SKM-1 treated with dmso at 0.1 percent for 144 hours (cell line): Measurements from ENCODE around the gene RAD54L.
"Not testable (repeated sequence)": the region's sequence is repeated elsewhere in the genome, so short reads cannot be mapped to it uniquely, and the experiment has no call there.

ENCODE experiments used
- DNase-seq: peaks from one replicate; lab custom pipeline; 2025; ENCODE audit not compliant: unreplicated experiment; lab: John Stamatoyannopoulos, UW

RAD54L gene

GRCh38 chr1:46247436-46248121 lies at the start of gene RAD54L:
Gene RAD54L (plus strand): TSS chr1:46247763. CDS start chr1:46248406, 643 bp downstream.
- peak; percentile 99 for DNase-seq

DNA sequence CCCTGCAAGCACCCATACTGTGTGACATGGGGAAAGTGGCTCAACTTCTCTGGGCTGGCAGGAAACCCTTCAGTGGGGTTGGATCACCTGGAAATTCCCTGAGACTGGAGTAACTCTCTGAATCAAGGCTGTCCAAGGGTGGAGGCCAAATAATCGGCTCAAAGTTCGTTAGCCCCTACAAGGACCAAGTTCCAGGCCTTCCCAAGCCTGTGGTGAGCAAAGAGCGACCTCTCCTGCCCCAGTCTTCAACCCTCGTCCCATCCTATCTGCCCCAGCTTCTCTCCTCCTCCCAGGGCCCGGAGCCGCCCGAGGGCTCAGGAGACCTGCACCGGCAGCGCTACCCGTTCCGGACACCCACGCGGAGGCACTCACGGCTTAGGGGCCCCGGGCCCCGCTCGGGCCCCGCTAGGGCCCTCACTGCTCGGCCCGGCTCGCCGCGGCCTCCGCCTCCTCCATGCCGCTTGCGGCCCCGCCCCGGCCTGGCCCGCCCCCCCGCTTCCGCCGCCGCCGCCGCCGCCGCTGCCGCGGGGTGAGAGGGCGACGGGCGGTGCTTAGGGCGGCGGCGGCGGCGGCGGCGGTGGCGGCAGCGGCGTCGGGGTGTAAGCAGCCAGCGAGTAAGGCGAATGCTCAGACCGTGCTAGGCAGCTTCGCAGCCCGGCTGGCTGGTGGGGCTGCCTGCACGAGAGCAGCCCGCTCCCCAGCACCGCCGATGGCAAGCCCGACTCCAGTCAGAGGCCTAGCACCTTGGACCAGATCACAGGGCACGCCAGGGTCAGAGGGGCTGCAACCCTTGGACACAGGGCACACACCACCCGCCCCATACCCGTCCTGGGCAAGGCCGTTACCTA lies 49.4 kb upstream of the RAD54L start, which contains the start of gene POMGNT1:
Gene POMGNT1, minus strand, starts transcription at position 471 of the 848 bp plus-strand sequence. CDS start 613 bp downstream, outside the sequence.
- peak; percentile 62 for DNase-seq

DNA sequence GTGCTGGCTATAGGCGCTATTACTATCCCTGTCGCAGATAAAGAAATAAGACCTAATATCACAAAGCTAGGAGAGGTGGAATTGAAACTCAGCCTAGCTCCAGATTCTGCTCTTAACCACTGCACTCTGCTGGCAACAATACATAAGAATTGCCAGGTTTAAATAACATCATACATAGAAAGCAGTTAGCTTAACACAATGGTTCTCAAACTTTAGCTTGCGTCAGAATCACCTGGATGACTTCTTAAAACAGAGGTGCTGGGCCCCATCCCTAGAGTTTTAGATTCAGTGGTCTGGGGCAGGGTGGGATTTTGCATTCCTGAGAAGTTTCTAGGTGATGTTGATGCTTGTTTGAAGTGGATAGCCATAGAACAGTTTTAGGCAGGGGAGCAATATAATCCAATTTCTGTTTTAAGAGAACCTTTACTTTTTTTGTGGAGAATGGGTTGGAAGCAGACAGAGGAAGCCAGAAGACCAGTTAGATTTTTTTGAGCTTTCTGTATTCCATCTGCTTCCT lies 48.3 kb upstream of the RAD54L start:
- DNase-seq: no peak

DNA sequence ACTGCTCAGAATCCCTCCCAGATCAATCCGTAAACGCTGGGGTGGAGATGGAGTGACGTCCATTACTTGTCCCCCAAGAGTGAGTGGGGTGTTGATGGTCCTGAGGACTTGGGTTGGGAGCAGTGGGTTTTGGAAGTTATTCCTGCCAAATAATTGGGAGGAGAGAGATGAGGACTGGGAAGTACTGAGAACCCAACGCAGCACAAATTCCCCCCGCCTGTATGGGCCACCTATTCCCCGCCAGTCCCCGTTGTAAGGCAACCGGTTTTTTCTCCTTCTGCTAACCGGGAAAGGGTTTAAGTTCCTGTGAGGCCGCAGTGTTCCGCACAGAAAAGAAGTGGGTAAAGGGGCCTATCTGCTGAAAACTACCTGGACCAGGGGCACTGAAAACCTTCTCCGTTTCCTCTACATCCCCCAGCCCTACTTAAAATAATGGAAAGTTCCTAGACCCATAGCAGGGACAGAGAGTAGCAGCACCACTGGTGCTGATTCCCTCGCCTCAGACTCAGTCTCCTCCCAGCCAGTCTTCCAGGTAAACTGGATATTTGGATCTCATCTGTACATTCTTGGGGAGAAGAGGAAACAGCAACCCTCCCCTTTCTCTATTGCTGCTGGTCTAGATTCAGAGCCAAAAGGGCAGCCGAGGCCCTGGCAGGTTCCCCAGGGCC lies 43.7 kb upstream of the RAD54L start:
- no peak for DNase-seq

DNA sequence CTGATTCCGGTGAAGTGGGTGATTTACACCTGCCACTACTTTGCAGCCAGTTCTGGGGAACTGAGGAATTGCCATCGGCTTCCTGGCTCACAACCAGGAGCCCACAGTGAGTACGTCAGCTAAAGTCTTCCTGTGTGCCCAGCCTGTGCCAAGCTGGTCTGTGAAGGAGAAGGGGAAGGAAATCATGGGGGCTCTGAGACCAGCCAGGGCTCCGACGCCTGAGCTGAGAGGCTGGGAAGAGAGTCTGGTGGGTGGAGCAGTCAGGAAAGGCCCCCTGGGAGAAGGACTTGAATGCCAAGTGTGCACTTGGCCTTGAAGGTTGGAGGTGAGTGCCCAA lies 43.2 kb upstream of the RAD54L start:
- no peak for DNase-seq

DNA sequence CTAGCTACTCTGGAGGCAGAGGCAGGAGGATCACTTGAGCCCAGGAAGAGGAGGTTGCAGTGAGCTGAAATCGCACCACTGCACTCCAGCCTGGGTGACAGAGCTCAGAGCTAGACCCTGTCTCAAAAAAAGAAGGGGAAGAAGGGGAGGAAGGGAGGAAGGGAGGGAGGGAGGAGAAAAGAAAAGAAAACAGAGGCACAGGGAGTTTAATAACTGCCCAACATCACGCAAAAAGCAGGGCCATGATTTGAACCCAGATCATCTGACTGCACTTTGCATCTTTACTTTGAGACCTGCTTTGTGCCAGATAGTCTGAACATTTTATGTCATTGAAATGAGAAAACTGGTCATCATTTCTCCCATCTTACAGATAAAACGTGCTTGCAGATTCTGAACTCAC lies 42.4 kb upstream of the RAD54L start:
- no peak for DNase-seq

DNA sequence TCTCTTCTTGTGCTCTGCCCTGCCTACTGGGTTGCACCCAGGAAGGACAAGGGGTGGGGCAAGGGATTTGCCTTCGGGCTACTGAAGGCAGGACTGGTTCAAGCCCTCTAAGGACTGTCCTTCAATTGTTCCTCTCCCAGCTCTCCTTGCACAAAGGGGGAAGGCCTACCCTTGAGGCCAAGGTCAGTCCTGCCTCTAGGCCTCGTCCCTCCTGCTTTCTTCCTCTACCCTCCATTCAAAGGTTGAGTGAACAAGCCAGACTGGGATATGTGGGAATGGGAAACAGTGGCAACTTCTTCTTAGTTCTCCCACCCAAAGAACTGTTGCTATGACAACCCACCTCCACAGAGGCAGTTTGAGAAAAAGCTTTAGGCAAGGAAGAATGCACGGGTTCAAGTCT lies 41.8 kb upstream of the RAD54L start:
- DNase-seq: no peak

DNA sequence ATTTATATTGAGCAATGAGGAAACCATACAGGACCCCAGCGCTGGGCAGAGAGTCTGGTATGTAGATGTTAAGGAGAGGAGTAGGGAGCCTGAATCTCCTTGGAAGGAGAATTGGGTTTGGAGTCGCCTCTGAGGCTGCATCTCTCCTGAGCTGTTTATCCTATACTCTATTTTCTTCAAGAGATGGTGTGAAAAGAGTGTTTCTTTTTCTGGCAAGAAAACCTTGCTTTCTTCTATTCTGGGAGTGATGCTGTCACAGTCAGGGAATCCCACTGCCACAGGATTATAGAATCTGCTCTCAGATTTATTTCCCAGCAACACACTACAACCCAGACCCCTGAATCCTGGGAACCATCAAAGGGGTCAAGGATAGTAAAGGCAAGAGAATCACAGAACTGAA lies 41.2 kb upstream of the RAD54L start:
- DNase-seq: no peak

GRCh38 chr1:46210561-46210960 lies 37.0 kb upstream of the RAD54L start:
- no peak for DNase-seq

GRCh38 chr1:46211051-46211450 lies 36.5 kb upstream of the RAD54L start:
- no peak for DNase-seq

DNA sequence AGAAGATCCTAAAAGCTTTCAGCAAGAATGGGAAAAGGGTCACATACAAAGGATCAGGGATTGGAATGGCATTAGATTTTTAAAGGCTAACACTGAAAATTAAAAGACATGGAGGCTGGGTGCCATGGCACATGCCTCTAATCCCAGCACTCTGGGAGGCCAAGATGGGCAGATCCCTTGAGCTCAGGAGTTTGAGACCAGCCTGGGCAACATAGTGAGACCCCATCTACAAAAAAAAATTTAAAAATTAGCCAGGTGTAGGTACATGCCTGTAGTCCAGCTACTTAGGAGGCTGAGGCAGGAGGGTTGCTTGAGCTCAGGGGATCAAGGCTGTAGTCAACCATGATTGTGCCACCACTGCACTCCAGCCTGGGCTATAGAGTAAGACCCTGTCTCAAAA lies 32.1 kb upstream of the RAD54L start:
- no peak for DNase-seq

DNA sequence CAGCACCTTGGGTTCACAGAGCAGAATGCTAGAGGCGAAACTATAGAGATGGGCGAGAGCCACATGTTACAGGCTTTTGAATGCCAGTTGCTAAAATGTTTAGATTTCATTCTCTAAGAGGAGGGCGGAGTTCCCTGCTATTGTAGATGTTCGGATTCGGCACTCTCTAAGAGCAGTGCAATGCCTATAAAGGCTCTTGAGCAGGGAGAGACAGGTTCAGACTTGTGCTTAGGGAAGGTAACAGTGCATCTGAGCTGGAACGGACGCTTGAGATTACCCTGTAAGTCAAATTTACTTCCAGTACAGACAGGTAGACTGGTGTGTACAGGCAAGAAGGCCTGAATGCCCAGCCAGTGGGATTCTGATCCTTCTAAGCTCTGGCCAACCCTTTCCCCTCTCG lies 29.1 kb upstream of the RAD54L start:
- no peak for DNase-seq

DNA sequence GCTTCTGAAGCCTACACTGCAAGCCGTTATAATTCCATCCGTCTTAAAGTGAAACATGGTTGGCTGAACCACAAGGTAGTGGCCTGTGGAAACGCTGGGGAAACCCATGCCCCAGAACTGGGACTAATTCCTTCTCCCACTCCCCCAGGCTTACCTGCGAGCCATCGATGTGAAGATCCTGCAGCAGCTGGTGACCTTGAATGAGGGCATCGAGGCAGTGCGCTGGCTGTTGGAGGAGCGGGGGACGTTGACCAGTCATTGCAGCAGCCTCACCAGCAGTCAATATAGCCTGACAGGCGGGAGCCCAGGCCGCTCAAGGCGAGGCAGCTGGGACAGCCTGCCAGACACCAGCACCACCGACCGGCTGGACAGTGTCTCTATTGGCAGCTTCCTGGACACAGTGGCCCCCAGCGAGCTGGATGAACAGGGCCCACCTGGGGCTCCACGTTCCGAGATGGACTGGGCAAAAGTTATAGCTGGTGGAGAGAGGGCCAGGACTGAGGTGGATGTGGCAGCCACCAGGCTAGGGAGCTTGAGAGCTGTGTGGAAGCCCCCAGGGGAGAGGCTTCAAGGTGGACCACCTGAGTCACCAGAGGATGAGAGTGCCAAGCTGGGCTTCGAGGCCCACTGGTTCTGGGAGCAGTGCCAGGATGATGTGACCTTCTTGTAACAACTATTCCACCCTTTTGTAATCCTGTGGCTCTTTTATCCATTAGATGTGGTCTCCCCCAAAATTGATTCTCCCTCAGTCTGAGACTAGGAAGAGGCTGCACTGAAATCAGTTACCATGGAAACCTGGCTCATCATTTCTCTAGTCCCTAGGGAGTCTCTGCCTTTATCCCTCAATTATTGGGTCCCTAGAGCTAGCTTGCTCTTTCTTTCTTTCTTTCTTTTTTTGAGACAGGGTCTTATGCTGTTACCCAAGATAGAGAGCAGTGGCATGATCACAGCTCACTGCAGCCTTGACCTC lies 27.7 kb upstream of the RAD54L start:
- no peak for DNase-seq

- DNase-seq: no peak
Observed at GRCh38 chr1:46220808-46221207, 26.8 kb upstream of the RAD54L start.

DNA sequence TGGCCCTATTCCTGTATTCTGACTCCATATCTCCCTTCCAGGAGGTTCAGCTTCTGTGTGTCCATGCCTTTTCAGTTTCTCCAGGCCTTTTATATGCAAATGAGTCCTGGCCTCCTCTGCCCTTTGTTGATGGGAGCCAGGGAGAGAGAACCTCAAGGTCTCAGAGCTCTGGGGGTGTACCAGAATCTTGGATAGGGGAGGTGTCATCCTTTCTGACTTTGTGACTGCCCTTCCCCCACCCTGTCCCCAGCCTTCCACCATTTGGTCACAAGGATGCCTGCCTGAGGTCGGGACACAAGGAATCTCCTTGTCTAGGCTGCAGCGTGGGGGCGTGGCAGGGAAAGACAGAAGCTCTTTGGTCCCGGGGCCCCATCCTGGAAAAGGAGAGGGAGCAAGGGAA lies 25.8 kb upstream of the RAD54L start:
- DNase-seq: no peak

GRCh38 chr1:46223055-46223454 lies 24.5 kb upstream of the RAD54L start:
- not testable (repeated sequence) for DNase-seq

DNA sequence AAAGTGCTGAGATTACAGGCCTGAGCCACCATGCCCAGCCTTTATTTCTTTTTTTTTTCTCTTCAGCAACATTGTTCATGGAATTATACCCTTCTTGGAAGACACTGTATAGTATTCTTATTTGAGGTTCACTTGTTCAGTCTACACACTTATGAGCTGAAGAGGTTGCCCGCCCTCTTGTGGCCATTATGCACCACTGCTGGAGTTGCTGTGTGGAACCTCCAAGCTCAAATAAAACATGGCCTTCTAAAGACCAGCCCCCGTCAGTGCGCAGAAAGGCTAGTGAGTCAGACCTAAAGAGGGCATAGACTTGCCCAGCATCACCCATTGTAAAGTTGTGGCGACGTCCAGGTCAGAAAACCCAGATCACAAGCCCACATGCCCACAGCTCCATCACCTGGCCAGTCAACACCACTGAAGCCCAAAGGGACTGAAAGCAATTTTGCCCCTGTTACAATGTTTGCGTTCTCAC lies 24.1 kb upstream of the RAD54L start:
- DNase-seq: peak; percentile 74

DNA sequence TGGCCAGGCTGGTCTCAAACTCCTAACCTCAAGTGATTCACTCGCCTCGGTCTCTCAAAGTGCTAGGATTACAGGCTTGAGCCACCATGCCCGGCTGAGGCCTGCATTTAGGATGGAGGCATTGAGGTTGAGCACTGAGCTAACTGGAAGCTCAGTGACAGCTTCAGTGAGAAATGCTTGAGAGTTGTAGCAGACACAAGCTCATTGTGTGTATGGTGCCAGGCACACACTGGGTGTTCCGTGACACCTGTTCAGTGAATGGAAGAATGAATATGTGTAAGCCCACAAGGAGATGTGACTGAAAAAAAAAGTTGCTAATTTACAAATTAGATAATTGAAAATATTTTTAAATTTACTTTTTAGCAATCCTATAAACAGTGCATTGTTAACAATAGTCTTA lies 22.6 kb upstream of the RAD54L start:
- DNase-seq: no peak

DNA sequence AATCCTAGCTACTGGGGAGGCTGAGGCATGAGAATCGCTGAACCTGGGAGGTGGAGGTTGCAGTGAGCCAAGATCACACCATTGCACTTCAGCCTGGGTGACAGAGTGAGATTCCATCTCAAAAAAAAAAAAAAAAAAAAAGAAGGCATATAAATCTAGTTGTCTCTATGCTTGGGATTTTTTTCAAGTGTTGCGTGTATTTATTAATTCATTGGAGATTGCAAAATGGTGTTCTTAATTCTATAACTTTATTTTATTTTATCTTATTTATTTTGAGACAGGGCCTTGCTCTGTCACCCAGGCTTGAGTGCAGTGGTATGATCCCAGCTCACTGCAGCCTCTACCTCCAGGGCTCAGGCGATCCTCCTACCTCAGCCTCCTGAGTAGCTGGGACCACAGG lies 16.3 kb upstream of the RAD54L start:
- DNase-seq: not testable (repeated sequence)

- no peak for DNase-seq
Observed at GRCh38 chr1:46236882-46237281, 10.7 kb upstream of the RAD54L start.
